Peyer's patch (tissue), 4 donors: ENCODE measurements around the gene MB21D2. TPM values are rescaled to one million over a fixed set of nuclear protein-coding genes. Genes with fewer than 3 reads are reported as not detected.

Experiments used
- DNase-seq, 3 donors: peaks; one replicate each; pipeline ENCODE4 v3.0.0-alpha.2; 2017 to 2019
- H3K27ac ChIP-seq, 4 donors: fragments of 200-600 bp; sonication (generic); one replicate each; pipeline ENCODE4 v1.5.1; 2016 to 2019
- H3K27me3 ChIP-seq, 2 donors: fragments of 200-600 bp; sonication (generic); one replicate each; pipeline ENCODE4 v1.5.1; 2019
- H3K36me3 ChIP-seq, 3 donors: fragments of 200-600 bp; sonication (generic); one replicate each; pipeline ENCODE4 v1.5.1; 2016 to 2019
- H3K4me1 ChIP-seq, 4 donors: fragments of 200-600 bp; sonication (generic); one replicate each; pipeline ENCODE4 v1.5.1; 2016 to 2019
- H3K4me3 ChIP-seq, 4 donors: fragments of 200-600 bp; sonication (generic); 1 replicate in 3 of 4; 2 replicates in 1 of 4; pipeline ENCODE4 v1.5.1; 2016 to 2019; ENCODE audit warnings: mild to moderate bottlenecking in 1 of 4
- H3K9me3 ChIP-seq, 4 donors: fragments of 200-600 bp; sonication (generic); one replicate each; pipeline ENCODE4 v1.5.1; 2016 to 2019; ENCODE audit warnings: mild to moderate bottlenecking in 1 of 4
- CTCF ChIP-seq, 6 experiments: fragments of 450-650 bp in 4 of 6; fragments of 200-600 bp in 2 of 6; sonication (generic) in 1 of 6; IDR thresholded peaks; one replicate each; pipeline ENCODE4 v1.5.1; 2017 to 2019; ENCODE audit warnings: antibody characterized with exemption in 6 of 6, mild to moderate bottlenecking in 3 of 6, moderate library complexity in 1 of 6
- POLR2A ChIP-seq, 2 donors: fragments of 450-650 bp; IDR thresholded peaks; one replicate each; pipeline ENCODE4 v1.5.1; 2017; ENCODE audit warnings: antibody characterized with exemption in 2 of 2, mild to moderate bottlenecking in 2 of 2, moderate library complexity in 2 of 2
- total RNA-seq, 4 donors: library from RNA; depleted of rRNA; stranded (reverse); fragments of >200 nt; gene quantifications; one replicate each; pipeline ENCODE4 v1.1.0, GENCODE V29; 2016

Gene MB21D2
- total RNA-seq, 4 donors from 2014 or later: 6.6 to 16.6 (median 13.0) TPM

GRCh38 chr3:192747145-192747544, 170.5 kb downstream of the MB21D2 start:
- Histone ChIP-seq H3K4me3 (no peak overlapping the region), H3K9me3 (no peaks in the 10 kb centered on the region), H3K27me3 (no peaks in the 10 kb centered on the region), H3K4me1 (no peaks in the 10 kb centered on the region), H3K27ac (no peak overlapping the region), H3K36me3 (no peaks in the 10 kb centered on the region)
- no peak for DNase-seq
- no peak for TF ChIP-seq POLR2A (IDR thresholded peaks at IDR 0.05)
- no peak for TF ChIP-seq CTCF (IDR thresholded peaks at IDR 0.05)

Other genes with a start within 250 kb of the MB21D2 start
- gene FGF12, start 190.3 kb downstream of the MB21D2 start, total RNA-seq: under 1 TPM in 1 of 4 donors, not detected in 3; 0.47 TPM